ENCODE results near the gene WNT9B. TPM values are rescaled to one million over a fixed set of nuclear protein-coding genes. Genes with fewer than 3 reads are reported as not detected.
A peak's percentile ranks its signal among the peaks of the same experiment; 100 is the strongest.
"Not testable (repeated sequence)": the region's sequence is repeated elsewhere in the genome, so short reads cannot be mapped to it uniquely, and the experiment has no call there.

Gene WNT9B
- total RNA-seq, 1 experiment from 2014 or later, result not detected

GRCh38 chr17:46917041-46917440 lies 65.7 kb downstream of the WNT9B start:
- TF ChIP-seq TCF7L2 (IDR thresholded peaks at IDR 0.05; ENCODE audit: low read depth, low read length) (no peak), SIN3A (IDR thresholded peaks at IDR 0.05; ENCODE audit: borderline replicate concordance, insufficient read depth, low read depth, low read length) (no peak), CTCF (IDR thresholded peaks at IDR 0.05) (no peak), REST (IDR thresholded peaks at IDR 0.05; ENCODE audit: insufficient read depth in 1 of 2, low read depth in 2 of 2, low read length in 1 of 2) (no peak), POLR2AphosphoS5 (IDR thresholded peaks at IDR 0.05; ENCODE audit: low read depth, low read length) (no peak)
- H3K27ac ChIP-seq (ENCODE audit: low read length), result no peak overlapping the region
- in situ Hi-C loops (cut with HindIII; ENCODE audit: low pct_unique_long_range_greater_than_20kb, low sequenced_read_pairs), result no loop called here
- no TSS peak for BruUV-seq (replicated peaks)
- no peaks in the 10 kb centered on the region; the same call in 1 of the 2 replicates for H3K36me3 ChIP-seq (ENCODE audit: control insufficient read depth, insufficient read depth, low read length)
- CTCF ChIA-PET, result no interaction called here
- ATAC-seq (no peak), DNase-seq (ENCODE audit: low read depth, low spot score) (no peak)
- H3K27me3 ChIP-seq (ENCODE audit: control insufficient read depth, insufficient read depth, low read length), result no peaks in the 10 kb centered on the region
- intact Hi-C loops (cut with micrococcal nuclease; ENCODE audit: unreplicated experiment), result no loop called here
- H3K9me3 ChIP-seq (ENCODE audit: control insufficient read depth, insufficient read depth, low read depth, low read length), result no peaks in the 10 kb centered on the region
- POLR2A ChIA-PET, result interaction anchor here (0.5 kb wide), 1 partner anchor 523 kb away, joined by 4 read pairs; no protein-coding TSS in a partner anchor
- H3K4me1 ChIP-seq (ENCODE audit: control insufficient read depth, insufficient read depth, low read length), result no peaks in the 10 kb centered on the region
- no peak overlapping the region for H3K4me3 ChIP-seq (ENCODE audit: low read depth in 2 of 2, low read length in 2 of 2)

DNA sequence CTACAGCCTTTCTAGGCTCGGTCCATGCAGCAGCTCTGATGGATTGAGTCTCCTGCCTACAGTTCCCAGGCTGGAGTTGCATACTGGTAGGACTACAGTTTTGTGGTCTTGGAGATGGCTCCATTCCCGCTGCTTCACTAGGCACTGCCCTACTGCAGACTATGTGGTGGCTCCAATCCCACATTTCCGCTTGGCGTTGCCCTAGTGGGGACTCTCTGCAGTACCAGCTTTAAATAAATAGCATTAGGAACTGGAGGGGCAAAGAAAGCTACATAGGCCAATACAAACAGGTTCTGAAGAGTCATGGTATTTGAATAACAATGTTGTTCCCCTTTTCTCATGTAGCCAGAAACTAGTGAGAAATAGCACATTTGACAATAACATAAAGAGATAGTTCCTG lies 66.1 kb downstream of the WNT9B start:
- H3K27me3 ChIP-seq (ENCODE audit: control insufficient read depth, insufficient read depth, low read length), result no peaks in the 10 kb centered on the region
- TF ChIP-seq SIN3A (IDR thresholded peaks at IDR 0.05; ENCODE audit: borderline replicate concordance, insufficient read depth, low read depth, low read length) (no peak), TCF7L2 (IDR thresholded peaks at IDR 0.05; ENCODE audit: low read depth, low read length) (no peak), REST (IDR thresholded peaks at IDR 0.05; ENCODE audit: insufficient read depth in 1 of 2, low read depth in 2 of 2, low read length in 1 of 2) (no peak), POLR2AphosphoS5 (IDR thresholded peaks at IDR 0.05; ENCODE audit: low read depth, low read length) (no peak), CTCF (IDR thresholded peaks at IDR 0.05) (no peak)
- DNase-seq (ENCODE audit: low read depth, low spot score) (no peak), ATAC-seq (no peak)
- no peaks in the 10 kb centered on the region for H3K9me3 ChIP-seq (ENCODE audit: control insufficient read depth, insufficient read depth, low read depth, low read length)
- no peaks in the 10 kb centered on the region for H3K4me1 ChIP-seq (ENCODE audit: control insufficient read depth, insufficient read depth, low read length)
- intact Hi-C loops (cut with micrococcal nuclease; ENCODE audit: unreplicated experiment) (no loop called here), in situ Hi-C loops (cut with HindIII; ENCODE audit: low pct_unique_long_range_greater_than_20kb, low sequenced_read_pairs) (no loop called here)
- peaks cover 1% of the 10 kb centered on the region; the same call in 1 of the 2 replicates for H3K36me3 ChIP-seq (ENCODE audit: control insufficient read depth, insufficient read depth, low read length)
- H3K27ac ChIP-seq (ENCODE audit: low read length), result no peak overlapping the region
- no TSS peak for BruUV-seq (replicated peaks)
- POLR2A ChIA-PET, result interaction anchor here (0.5 kb wide), 1 partner anchor 522 kb away, joined by 4 read pairs; no protein-coding TSS in a partner anchor
- CTCF ChIA-PET, result no interaction called here
- H3K4me3 ChIP-seq (ENCODE audit: low read depth in 2 of 2, low read length in 2 of 2), result no peak overlapping the region

DNA sequence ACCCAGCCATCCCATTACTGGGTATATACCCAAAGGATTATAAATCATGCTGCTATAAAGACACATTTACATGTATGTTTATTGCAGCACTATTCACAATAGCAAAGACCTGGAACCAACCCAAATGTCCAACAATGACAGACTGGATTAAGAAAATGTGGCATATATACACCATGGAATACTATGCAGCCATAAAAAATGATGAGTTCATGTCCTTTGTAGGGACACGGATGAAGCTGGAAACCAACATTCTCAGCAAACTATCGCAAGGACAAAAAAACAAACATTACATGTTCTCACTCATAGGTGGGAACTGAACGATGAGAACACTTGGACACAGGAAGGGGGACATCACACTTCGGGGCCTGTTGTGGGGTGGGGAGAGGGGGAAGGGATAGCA lies 70.6 kb downstream of the WNT9B start:
- ATAC-seq; H3K27me3 ChIP-seq (ENCODE audit: control insufficient read depth, insufficient read depth, low read length): not testable (repeated sequence)

More for the DNA sequence above, 70.6 kb downstream of the WNT9B start:
- in situ Hi-C loops (cut with HindIII; ENCODE audit: low pct_unique_long_range_greater_than_20kb, low sequenced_read_pairs); DNase-seq (ENCODE audit: low read depth, low spot score); BruUV-seq (replicated peaks); H3K9me3 ChIP-seq (ENCODE audit: control insufficient read depth, insufficient read depth, low read depth, low read length); POLR2A ChIA-PET; H3K4me1 ChIP-seq (ENCODE audit: control insufficient read depth, insufficient read depth, low read length); CTCF ChIA-PET; H3K27ac ChIP-seq (ENCODE audit: low read length): not testable (repeated sequence)
- intact Hi-C loops (cut with micrococcal nuclease; ENCODE audit: unreplicated experiment), result loop anchor here (10.0 kb wide), 1 partner anchor 77 kb away; no protein-coding TSS in a partner anchor
- Histone ChIP-seq H3K36me3 (ENCODE audit: control insufficient read depth, insufficient read depth, low read length) (peaks cover 14% of the 10 kb centered on the region; the same call in 1 of the 2 replicates), H3K4me3 (ENCODE audit: low read depth in 2 of 2, low read length in 2 of 2) (peak overlapping the region in 1 of 2 experiments; percentile 86; a peak in 2 of 4 replicates)

Data from Panc1 (cell line).